CD4-positive, alpha-beta T cell treated with Interleukin-1 beta for 1 hour (primary cell): ENCODE results near the gene PPP1CA.

Experiments used
- DNase-seq, 2 donors: peaks; one replicate each; pipeline ENCODE4 v3.0.0-alpha.2; 2020 to 2022

PPP1CA gene

GRCh38 chr11:67400942-67401494, 640 bp downstream of the PPP1CA start:
- no peak for DNase-seq

GRCh38 chr11:67400251-67400941, 1.3 kb downstream of the PPP1CA start:
- DNase-seq, result no peak

GRCh38 chr11:67398661-67399563, 2.7 kb downstream of the PPP1CA start:
- no peak for DNase-seq

DNA sequence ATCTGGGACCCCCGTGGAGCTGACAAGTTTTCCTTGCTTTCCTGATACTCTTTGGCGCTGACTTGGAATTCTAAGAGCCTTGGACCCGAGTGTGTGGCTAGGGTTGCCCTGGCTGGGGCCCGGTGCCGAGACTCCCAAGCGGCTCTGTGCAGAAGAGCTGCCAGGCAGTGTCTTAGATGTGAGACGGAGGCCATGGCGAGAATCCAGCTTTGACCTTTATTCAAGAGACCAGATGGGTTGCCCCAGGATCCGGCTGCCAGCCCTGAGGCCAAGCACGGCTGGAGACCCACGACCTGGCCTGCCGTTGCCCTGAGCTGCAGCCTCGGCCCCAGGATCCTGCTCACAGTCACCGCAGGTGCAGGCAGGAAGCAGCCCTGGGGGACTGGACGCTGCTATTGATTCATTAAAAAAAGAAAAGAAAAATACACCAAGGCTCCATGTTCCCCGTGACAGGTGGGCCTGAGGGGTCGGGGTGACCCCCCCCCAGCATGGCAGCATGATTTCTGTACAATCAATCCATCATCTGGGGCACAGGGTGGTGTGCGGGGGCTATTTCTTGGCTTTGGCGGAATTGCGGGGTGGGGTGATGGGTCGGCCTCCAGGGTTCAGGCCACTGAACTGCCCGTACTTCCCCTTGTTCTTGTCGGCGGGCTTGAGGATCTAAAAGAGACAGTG, 3.5 kb downstream of the PPP1CA start:
- no peak for DNase-seq

DNA sequence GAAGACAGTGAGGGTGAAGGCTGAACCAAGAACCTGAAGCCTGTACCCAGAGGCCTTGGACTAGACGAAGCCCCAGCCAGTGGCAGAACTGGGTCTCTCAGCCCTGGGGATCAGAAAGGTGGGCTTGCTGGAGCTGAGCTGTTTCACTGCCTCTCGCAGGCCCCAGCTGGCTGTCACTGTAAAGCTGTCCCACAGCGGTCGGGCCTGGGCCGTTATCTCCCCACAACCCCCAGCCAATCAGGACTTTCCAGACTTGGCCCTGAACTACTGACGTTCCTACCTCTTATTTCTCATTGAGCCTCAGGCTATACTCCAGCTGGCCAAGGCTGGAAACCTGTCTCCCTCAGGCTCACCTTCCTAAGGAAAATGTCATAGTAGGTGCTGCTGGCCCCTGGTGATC, 4.1 kb downstream of the PPP1CA start:
- DNase-seq, result no peak

- DNase-seq, result no peak
Observed at GRCh38 chr11:67396587-67397389, 4.9 kb downstream of the PPP1CA start.

DNA sequence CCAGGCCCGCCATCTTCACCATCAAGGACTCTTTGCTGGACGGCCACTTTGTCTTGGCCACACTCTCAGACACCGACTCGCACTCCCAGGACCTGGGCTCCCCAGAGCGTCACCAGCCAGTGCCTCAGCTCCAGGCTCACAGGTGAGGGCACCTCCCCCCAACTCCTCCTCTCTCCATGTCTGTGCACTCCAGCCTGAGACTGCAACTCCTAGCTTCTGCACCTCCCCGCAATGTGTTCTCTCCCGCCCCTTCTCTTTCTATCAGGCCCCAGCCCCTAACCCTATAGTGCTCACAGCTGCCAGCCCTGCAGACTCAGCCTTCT, 5.4 kb downstream of the PPP1CA start:
- no peak for DNase-seq

GRCh38 chr11:67395555-67396258, 6.0 kb downstream of the PPP1CA start:
- DNase-seq, result no peak

DNA sequence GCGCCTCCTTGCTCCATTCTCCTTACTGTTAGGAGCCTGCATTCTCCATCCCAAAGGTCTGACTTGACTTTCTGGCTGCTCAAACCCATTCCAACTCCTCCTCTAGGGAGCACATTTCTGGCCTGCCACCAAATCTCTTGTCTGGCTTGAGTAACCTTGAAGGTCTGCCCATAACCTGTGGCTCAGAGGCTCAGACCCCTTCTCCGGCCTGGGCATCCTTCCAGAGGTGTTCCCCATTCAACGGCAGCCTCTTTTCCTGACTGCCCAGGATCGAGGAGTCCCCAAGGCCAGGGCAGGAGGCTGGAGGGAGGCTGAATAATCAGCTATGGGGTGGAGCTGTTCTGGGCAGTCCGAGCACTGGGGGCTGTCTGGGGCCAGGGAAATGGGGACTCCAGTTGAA, 7.7 kb downstream of the PPP1CA start:
- no peak for DNase-seq

DNA sequence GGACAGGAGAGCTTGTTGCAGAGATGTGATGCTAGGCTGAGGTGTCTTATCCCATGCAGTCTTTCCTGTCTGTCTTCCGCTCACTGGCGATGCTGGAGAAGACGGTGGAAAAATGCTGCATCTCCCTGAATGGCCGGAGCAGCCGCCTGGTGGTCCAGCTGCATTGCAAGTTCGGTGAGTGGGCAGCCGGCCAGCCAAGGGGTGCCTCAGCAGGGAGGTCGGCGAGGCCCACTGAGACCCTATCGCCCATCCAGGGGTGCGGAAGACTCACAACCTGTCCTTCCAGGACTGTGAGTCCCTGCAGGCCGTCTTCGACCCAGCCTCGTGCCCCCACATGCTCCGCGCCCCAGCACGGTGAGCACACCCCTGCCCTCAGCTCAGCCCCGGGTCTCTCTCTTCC, 8.2 kb downstream of the PPP1CA start:
- no peak for DNase-seq

GRCh38 chr11:67392183-67392715, 9.4 kb downstream of the PPP1CA start:
- no peak for DNase-seq

GRCh38 chr11:67391304-67392182, 10.1 kb downstream of the PPP1CA start, which contains the start of gene RAD9A:
TSS of gene RAD9A (plus strand) at chr11:67391986. CDS start at chr11:67392045, 59 bp downstream.
- DNase-seq, result peak; percentile 91 to 92

- no peak for DNase-seq
Observed at GRCh38 chr11:67390947-67391303, 10.7 kb downstream of the PPP1CA start.

DNA sequence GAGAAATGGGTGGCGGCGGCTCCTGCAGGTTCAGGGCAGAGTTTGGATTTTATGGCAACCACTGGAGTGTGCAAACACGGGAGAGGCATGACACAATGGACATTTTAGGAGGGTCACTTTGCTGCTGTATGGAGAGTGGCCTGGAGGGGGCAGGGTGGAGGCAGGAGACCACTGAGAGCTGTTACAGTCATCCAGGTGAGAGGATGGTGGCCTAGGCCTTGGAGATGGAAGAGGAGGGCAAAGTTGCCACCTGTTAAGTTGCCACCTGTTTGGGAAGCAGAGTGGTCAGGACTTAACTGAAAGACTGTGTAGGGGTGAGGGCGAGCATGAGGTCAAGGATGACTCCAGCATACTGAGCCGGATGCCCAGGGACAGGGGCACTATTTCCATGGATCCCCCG, 12.2 kb downstream of the PPP1CA start:
- DNase-seq, result peak; percentile 51 to 66

DNA sequence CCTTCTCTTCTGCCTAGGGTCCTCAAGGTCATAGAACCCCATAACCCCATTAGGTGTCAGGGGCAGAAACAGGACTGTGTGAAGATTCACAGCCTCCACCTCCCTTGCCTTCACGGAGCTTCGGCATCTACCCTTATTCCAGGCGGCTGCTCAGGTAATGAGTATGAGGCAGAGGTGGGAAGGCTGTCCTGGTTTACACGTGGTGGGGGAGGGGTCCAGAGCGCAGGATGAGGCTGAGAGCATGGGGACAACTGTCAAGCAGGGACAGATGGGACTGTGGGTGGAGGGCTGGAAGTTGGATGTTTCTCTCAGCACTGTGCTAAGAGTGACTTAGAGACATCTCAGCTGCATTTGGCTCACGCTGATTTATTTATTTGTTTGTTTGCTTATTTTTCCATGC, 14.1 kb downstream of the PPP1CA start:
- no peak for DNase-seq

GRCh38 chr11:67387069-67387468, 14.6 kb downstream of the PPP1CA start:
- no peak for DNase-seq

DNA sequence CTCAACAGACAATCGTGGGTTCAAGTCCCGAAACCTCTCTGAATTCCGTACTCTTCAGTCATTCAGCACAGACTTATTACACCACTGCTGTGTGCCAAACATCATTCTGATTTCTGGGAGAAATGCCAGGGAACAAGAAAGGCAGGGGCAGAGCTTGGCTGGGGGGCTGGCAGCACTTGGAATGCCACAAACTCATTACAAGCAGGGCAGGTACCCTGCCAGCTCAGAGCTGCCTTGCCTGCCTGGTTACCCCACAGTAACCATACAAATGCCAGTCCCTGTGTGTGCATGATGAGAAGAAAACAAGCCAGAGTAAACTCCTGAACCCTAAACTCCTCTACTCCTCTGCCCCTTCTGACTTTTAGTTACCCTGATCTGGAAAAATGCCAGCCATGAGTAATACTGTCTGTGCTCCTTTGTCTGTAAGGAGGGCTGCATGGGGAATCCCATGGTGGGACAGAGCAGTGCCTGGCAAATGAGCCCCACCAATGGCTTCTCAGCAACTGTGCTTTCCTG, 16.7 kb downstream of the PPP1CA start:
- DNase-seq, result no peak

DNA sequence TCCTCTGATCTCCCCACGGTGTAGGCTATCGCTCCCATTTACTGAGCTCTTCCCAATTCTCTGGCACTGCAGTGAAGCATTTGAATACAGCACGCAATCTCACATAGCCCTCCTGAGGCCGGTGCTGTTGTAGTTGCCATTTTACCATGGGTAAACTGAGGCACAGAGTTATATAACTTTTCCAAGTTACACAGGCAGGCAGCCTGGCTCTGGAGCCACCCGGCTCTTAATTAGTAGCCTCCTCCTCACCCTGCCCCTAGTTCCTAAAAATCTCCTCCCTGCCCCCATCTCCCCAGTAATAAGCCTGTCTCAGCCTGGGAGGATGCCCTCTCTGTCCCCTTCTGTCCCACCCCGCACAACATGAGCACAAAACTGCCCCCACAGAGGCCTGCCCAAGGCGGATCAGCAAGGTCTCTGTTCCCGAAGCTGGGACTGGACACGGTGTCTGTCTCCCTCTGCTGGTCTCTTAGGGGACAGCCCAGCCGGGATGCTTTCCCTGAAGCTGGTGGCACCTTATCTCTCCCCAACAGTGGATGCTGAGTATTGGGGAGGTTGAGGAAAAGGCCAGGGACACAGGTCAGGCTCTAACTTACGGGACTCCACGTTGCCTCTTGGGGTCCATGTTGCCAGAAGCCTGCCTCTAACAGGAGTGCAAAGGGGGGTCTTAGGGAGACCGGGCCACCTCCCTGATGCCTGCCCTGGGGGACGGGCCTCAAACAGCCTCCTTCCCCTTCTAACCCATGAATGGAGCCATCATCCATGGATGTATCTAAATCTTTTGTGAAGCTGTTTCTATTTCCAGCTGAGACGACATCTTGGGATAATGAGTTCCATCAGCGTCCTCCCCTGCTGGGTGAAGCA, 19.2 kb downstream of the PPP1CA start:
- peak; percentile 86 to 88 for DNase-seq

- DNase-seq, result no peak
Observed at GRCh38 chr11:67381244-67381972, 20.2 kb downstream of the PPP1CA start.
